HG03108 (cell line): ENCODE results near the gene INCA1.
"Not testable (repeated sequence)": the region's sequence is repeated elsewhere in the genome, so short reads cannot be mapped to it uniquely, and the experiment has no call there.

Experiments
- ATAC-seq: cut with Tn5 transposase; IDR thresholded peaks from one replicate; pipeline ENCODE4 v1.9.1; 2021; ENCODE audit warnings: moderate library complexity; ENCODE audit not compliant: unreplicated experiment

Gene INCA1

GRCh38 chr17:4997302-4998026 lies at the start of gene INCA1, which contains the start of gene KIF1C:
Gene INCA1, minus strand, starts transcription at chr17:4997522. Its CDS starts 3,085 bp downstream, at chr17:4994437.
Gene KIF1C, plus strand, starts transcription at chr17:4997950. Its CDS starts 2,297 bp downstream, at chr17:5000247.
- ATAC-seq = peak; percentile 88

GRCh38 chr17:5045496-5045895 lies 48.2 kb upstream of the INCA1 start:
- no peak for ATAC-seq

GRCh38 chr17:5044630-5045029 lies 47.3 kb upstream of the INCA1 start:
- ATAC-seq = no peak

GRCh38 chr17:5043524-5043923 lies 46.2 kb upstream of the INCA1 start:
- ATAC-seq = no peak

GRCh38 chr17:5042157-5043022 lies 45.1 kb upstream of the INCA1 start:
- no peak for ATAC-seq

- no peak for ATAC-seq
Measured at GRCh38 chr17:5035315-5035714, 38.0 kb upstream of the INCA1 start, which contains the start of gene SLC52A1. Gene SLC52A1, minus strand, starts transcription at chr17:5035426. Its CDS starts 820 bp downstream, at chr17:5034606.

- no peak for ATAC-seq
Measured at GRCh38 chr17:5034651-5035050, 37.3 kb upstream of the INCA1 start.

GRCh38 chr17:5034063-5034462 lies 36.7 kb upstream of the INCA1 start:
- ATAC-seq = no peak

- ATAC-seq = no peak
Measured at GRCh38 chr17:5033352-5034015, 36.2 kb upstream of the INCA1 start.

GRCh38 chr17:5032865-5033264 lies 35.5 kb upstream of the INCA1 start:
- no peak for ATAC-seq

GRCh38 chr17:5031365-5032082 lies 34.2 kb upstream of the INCA1 start:
- peak; percentile 63 for ATAC-seq

GRCh38 chr17:5030168-5030567 lies 32.8 kb upstream of the INCA1 start:
- not testable (repeated sequence) for ATAC-seq

- no peak for ATAC-seq
Measured at GRCh38 chr17:5027916-5028315, 30.6 kb upstream of the INCA1 start.

- no peak for ATAC-seq
Measured at GRCh38 chr17:5027299-5027698, 30.0 kb upstream of the INCA1 start.

- no peak for ATAC-seq
Measured at GRCh38 chr17:5024604-5025003, 27.3 kb upstream of the INCA1 start.

GRCh38 chr17:5023588-5024147 lies 26.3 kb upstream of the INCA1 start:
- no peak for ATAC-seq

GRCh38 chr17:5022171-5022711 lies 24.9 kb upstream of the INCA1 start:
- ATAC-seq = no peak

- no peak for ATAC-seq
Measured at GRCh38 chr17:5020502-5021023, 23.2 kb upstream of the INCA1 start.

GRCh38 chr17:5019475-5019956 lies 22.2 kb upstream of the INCA1 start:
- ATAC-seq = no peak

GRCh38 chr17:5014357-5014756 lies 17.0 kb upstream of the INCA1 start:
- ATAC-seq = no peak
